HEK293T (cell line): ENCODE results near the gene MYO5B.

Source experiments
- CTCF ChIA-PET: fragments of 350-600 bp; formaldehyde crosslinking; extraction: SDS; loops from one replicate; lab custom pipeline; 2021; ENCODE audit warnings: antibody characterized with exemption, inconsistent platforms; lab: Yijun Ruan, JAX
- POLR2A ChIA-PET: fragments of 350-600 bp; formaldehyde crosslinking; extraction: SDS; loops from one replicate; lab custom pipeline; 2020; ENCODE audit warnings: antibody characterized with exemption, inconsistent platforms; lab: Yijun Ruan, JAX
- DNase-seq: peaks from one replicate; pipeline ENCODE4 v3.0.0; 2012; ENCODE audit warnings: mixed read lengths; ENCODE audit errors: extremely low spot score
- ARNT ChIP-seq: fragments of 450-650 bp; IDR thresholded peaks from 2 replicates; pipeline ENCODE4 v1.6.1; 2017; ENCODE audit warnings: mild to moderate bottlenecking
- BHLHE40 ChIP-seq: fragments of 450-650 bp; IDR thresholded peaks from 2 replicates; pipeline ENCODE4 v1.6.1; 2016; ENCODE audit warnings: mild to moderate bottlenecking, moderate library complexity, borderline replicate concordance
- CTBP1 ChIP-seq: fragments of 450-650 bp; IDR thresholded peaks from 2 replicates; pipeline ENCODE4 v1.6.1; 2016; ENCODE audit warnings: borderline replicate concordance
- ELF4 ChIP-seq: fragments of 450-650 bp; IDR thresholded peaks from 2 replicates; pipeline ENCODE4 v1.6.1; 2017; ENCODE audit warnings: antibody characterized with exemption
- FOXA1 ChIP-seq: fragments of 450-650 bp; IDR thresholded peaks from 2 replicates; pipeline ENCODE4 v1.6.1; 2016; ENCODE audit warnings: mild to moderate bottlenecking
- FOXK2 ChIP-seq: fragments of 450-650 bp; IDR thresholded peaks from 2 replicates; pipeline ENCODE4 v1.6.1; 2016; ENCODE audit warnings: mild to moderate bottlenecking
- FOXM1 ChIP-seq: fragments of 450-650 bp; IDR thresholded peaks from 2 replicates; pipeline ENCODE4 v1.6.1; 2017; ENCODE audit warnings: mild to moderate bottlenecking, borderline replicate concordance
- HDGF ChIP-seq: fragments of 450-650 bp; IDR thresholded peaks from 2 replicates; pipeline ENCODE4 v1.6.1; 2017; ENCODE audit warnings: antibody characterized with exemption, borderline replicate concordance
- L3MBTL2 ChIP-seq: fragments of 450-650 bp; conservative IDR thresholded peaks from 2 replicates; pipeline ENCODE4 v1.6.1; 2016; ENCODE audit warnings: mild to moderate bottlenecking
- LEF1 ChIP-seq: fragments of 450-650 bp; IDR thresholded peaks from 2 replicates; pipeline ENCODE4 v1.6.1; 2017; ENCODE audit warnings: mild to moderate bottlenecking, borderline replicate concordance
- NFRKB ChIP-seq: fragments of 450-650 bp; IDR thresholded peaks from 2 replicates; pipeline ENCODE4 v1.6.1; 2016; ENCODE audit warnings: mild to moderate bottlenecking, moderate library complexity
- PKNOX1 ChIP-seq: fragments of 450-650 bp; IDR thresholded peaks from 2 replicates; pipeline ENCODE4 v1.6.1; 2016
- SP1 ChIP-seq: fragments of 450-650 bp; IDR thresholded peaks from 2 replicates; pipeline ENCODE4 v1.6.1; 2017
- SUZ12 ChIP-seq: fragments of 450-650 bp; IDR thresholded peaks from 2 replicates; pipeline ENCODE4 v1.6.1; 2016; ENCODE audit warnings: mild to moderate bottlenecking
- TARDBP ChIP-seq: fragments of 450-650 bp; IDR thresholded peaks from 2 replicates; pipeline ENCODE4 v1.6.1; 2016
- ZNF384 ChIP-seq: fragments of 450-650 bp; IDR thresholded peaks from 2 replicates; pipeline ENCODE4 v1.6.1; 2016

Gene MYO5B

GRCh38 chr18:50079571-50080295 lies 115.2 kb downstream of the MYO5B start:
- no peak for DNase-seq
- ChIA-PET CTCF (no interaction called here), POLR2A (no interaction called here)
- no peak for TF ChIP-seq SP1

DNA sequence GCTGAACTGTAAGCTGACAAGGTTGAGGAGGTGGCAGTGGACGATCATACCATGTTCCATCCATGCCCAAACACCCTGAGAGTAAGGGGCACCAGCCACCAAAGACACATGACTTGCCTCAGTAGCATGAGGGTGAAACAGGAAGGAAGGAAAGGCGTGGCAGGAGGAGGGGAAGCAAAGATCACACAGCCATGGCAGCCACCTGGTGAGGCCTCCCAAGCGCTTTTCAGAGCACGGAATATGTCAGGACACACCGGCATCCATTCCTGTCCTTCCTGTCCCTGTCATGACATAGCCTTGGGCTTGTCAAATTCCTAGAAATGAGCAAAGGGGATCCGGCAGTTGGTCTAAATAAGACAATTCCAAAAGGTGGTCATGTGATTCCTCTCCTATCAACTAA lies 118.7 kb downstream of the MYO5B start:
- POLR2A ChIA-PET, result no interaction called here
- TF ChIP-seq BHLHE40, result no peak
- TF ChIP-seq PKNOX1, result no peak
- no peak for TF ChIP-seq TARDBP
- TF ChIP-seq FOXA1, result no peak
- no peak for TF ChIP-seq ZNF384
- no peak for TF ChIP-seq LEF1
- no peak for TF ChIP-seq SUZ12
- no peak for TF ChIP-seq FOXM1
- TF ChIP-seq L3MBTL2, result no peak
- no peak for TF ChIP-seq ELF4
- CTCF ChIA-PET, result no interaction called here
- no peak for DNase-seq

DNA sequence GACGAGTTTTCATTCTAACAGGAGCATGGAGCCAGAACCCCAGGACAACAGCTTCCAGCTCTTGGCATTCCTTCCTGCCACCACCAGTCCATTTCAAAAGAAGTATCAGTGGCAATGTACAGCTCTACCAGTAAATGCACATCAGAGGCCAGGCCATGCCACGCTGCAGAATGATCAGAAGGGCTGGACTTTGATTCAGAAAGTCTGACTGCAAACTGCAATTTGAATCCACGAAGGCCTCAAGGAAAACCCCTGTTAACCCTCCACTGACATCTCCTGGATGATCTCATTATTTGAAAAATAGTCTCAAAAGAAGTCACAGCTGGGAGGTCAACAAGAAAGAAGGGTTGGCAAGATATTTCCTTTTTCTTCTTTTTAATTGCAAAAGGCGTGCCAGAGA lies 119.2 kb downstream of the MYO5B start:
- ChIA-PET POLR2A (no interaction called here), CTCF (no interaction called here)
- no peak for DNase-seq
- TF ChIP-seq ARNT (no peak), LEF1 (no peak), SP1 (no peak), BHLHE40 (no peak), SUZ12 (no peak), NFRKB (no peak), FOXM1 (no peak), CTBP1 (no peak), ZNF384 (no peak), L3MBTL2 (no peak), PKNOX1 (no peak), ELF4 (no peak), FOXK2 (no peak), TARDBP (no peak), FOXA1 (no peak), HDGF (no peak)

- TF ChIP-seq LEF1 (no peak), PKNOX1 (no peak), FOXM1 (no peak), TARDBP (no peak), HDGF (no peak), BHLHE40 (no peak), FOXA1 (no peak), SP1 (no peak), FOXK2 (no peak), NFRKB (no peak), ARNT (no peak), ZNF384 (no peak), CTBP1 (no peak), L3MBTL2 (no peak)
- CTCF ChIA-PET, result no interaction called here
- POLR2A ChIA-PET, result no interaction called here
- DNase-seq, result no peak
Observed at GRCh38 chr18:50074404-50074803, 120.5 kb downstream of the MYO5B start.

GRCh38 chr18:50073319-50073718 lies 121.6 kb downstream of the MYO5B start:
- CTCF ChIA-PET, result no interaction called here
- no peak for TF ChIP-seq ARNT
- no peak for TF ChIP-seq SUZ12
- no peak for TF ChIP-seq ELF4
- no peak for TF ChIP-seq L3MBTL2
- no peak for TF ChIP-seq FOXK2
- TF ChIP-seq FOXA1, result no peak
- TF ChIP-seq FOXM1, result no peak
- TF ChIP-seq LEF1, result no peak
- no peak for TF ChIP-seq ZNF384
- no peak for TF ChIP-seq PKNOX1
- TF ChIP-seq HDGF, result no peak
- no peak for TF ChIP-seq TARDBP
- no peak for TF ChIP-seq SP1
- TF ChIP-seq CTBP1, result no peak
- POLR2A ChIA-PET, result no interaction called here
- no peak for DNase-seq

DNA sequence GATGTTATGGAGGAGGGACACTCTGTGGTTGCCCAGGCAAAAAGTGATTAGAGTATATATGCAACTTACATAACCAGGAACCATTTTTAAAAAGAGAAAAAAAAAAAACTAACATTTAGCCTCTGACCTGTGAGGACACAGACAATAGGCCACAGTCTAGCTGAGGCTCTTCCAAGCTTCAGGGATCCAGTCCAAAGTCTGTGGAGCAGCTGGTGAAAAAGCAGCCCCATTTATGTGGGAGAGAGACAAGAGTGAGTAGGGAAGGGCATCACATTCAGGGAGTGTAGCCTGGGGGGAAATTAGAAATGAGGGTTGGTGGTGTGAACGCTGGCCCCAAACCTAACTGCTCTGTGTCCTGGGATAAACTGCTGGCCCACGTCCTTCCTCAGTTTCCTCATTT lies 122.8 kb downstream of the MYO5B start:
- TF ChIP-seq BHLHE40, result no peak
- ChIA-PET POLR2A (no interaction called here), CTCF (no interaction called here)
- DNase-seq, result no peak
